Lower leg skin (tissue), 4 donors: Measurements from ENCODE around the gene UBTFL1. TPM values are rescaled to one million over a fixed set of nuclear protein-coding genes. Genes with fewer than 3 reads are reported as not detected.
A peak's percentile ranks its signal among the peaks of the same experiment; 100 is the strongest.

Source experiments
- DNase-seq, 2 donors: peaks; one replicate each; pipeline ENCODE4 v3.0.0-alpha.2; 2019; ENCODE audit warnings: low spot score in 2 of 2
- H3K4me3 ChIP-seq: fragments of 200-600 bp; sonication (generic); 2 replicates; pipeline ENCODE4 v1.5.1; 2017; ENCODE audit warnings: mild to moderate bottlenecking, low read depth; ENCODE audit not compliant: poor library complexity, severe bottlenecking
- POLR2A ChIP-seq, 2 donors: fragments of 450-650 bp; IDR thresholded peaks; one replicate each; pipeline ENCODE4 v1.6.1; 2016 to 2017; ENCODE audit warnings: antibody characterized with exemption in 2 of 2, mild to moderate bottlenecking in 1 of 2, moderate library complexity in 1 of 2
- WGBS, 2 donors: methylation state at CpG; one replicate each; pipeline ENCODE4 v1.1.5; 2018; 5-methylcytosine and 5-hydroxymethylcytosine counted together
- intact Hi-C: fragments of 100-400 bp; cut with DNase I; formaldehyde crosslinking; loops from one replicate; pipeline ENCODE4 v1.15.0; 2023; ENCODE audit warnings: low total_unique reads
- total RNA-seq, 4 donors: library from RNA; depleted of rRNA; stranded (reverse); fragments of >200 nt; gene quantifications; one replicate each; pipeline ENCODE4 v1.1.0, GENCODE V29; 2016
- TF ChIP-seq, protein P1 (sequence below), 3 donors: fragments of 450-650 bp; IDR thresholded peaks; one replicate each; pipeline ENCODE4 v1.5.1; 2016; ENCODE audit warnings: antibody characterized with exemption in 3 of 3, mild to moderate bottlenecking in 3 of 3, moderate library complexity in 2 of 3

UBTFL1 gene
- total RNA-seq, 4 donors from 2014 or later = not detected

DNA sequence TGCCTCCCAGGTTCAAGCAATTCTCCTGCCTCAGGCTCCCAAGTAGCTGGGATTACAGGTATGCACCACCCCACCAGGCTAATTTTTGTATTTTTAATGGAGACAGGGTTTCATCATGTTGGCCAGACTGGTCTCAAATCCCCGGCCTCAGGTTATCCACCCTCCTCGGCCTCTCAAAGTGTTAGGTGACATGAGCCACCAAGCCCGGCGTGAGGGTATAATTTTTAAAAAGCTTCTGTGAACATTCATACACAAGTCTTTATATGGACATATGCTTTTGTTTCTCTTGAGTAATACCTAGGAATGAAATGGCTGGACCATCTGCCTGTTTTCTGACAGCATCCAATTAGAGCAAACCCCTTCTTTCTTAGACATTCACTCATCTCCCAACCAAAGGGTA, 34.4 kb downstream of the UBTFL1 start:
- TF ChIP-seq, protein P1, sequence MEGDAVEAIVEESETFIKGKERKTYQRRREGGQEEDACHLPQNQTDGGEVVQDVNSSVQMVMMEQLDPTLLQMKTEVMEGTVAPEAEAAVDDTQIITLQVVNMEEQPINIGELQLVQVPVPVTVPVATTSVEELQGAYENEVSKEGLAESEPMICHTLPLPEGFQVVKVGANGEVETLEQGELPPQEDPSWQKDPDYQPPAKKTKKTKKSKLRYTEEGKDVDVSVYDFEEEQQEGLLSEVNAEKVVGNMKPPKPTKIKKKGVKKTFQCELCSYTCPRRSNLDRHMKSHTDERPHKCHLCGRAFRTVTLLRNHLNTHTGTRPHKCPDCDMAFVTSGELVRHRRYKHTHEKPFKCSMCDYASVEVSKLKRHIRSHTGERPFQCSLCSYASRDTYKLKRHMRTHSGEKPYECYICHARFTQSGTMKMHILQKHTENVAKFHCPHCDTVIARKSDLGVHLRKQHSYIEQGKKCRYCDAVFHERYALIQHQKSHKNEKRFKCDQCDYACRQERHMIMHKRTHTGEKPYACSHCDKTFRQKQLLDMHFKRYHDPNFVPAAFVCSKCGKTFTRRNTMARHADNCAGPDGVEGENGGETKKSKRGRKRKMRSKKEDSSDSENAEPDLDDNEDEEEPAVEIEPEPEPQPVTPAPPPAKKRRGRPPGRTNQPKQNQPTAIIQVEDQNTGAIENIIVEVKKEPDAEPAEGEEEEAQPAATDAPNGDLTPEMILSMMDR (IDR thresholded peaks at IDR 0.05) = no peak
- no peak for TF ChIP-seq POLR2A (IDR thresholded peaks at IDR 0.05)
- intact Hi-C loops = no loop called here
- no peak for DNase-seq
- 92 to 100% methylated on average over 4 of the region's 4 CpGs for WGBS, 2 donors
- H3K4me3 ChIP-seq = no peak overlapping the region

GRCh38 chr11:90124371-90124770, 38.6 kb downstream of the UBTFL1 start:
- WGBS, 2 donors = 53 to 68% methylated on average over 1 of the region's 1 CpG
- intact Hi-C loops = no loop called here
- DNase-seq = no peak
- no peak overlapping the region for H3K4me3 ChIP-seq
- TF ChIP-seq, protein P1 (IDR thresholded peaks at IDR 0.05) = no peak
- no peak for TF ChIP-seq POLR2A (IDR thresholded peaks at IDR 0.05)

GRCh38 chr11:90124946-90125345, 39.2 kb downstream of the UBTFL1 start:
- no peak overlapping the region for H3K4me3 ChIP-seq
- 63 to 84% methylated on average over 3 of the region's 3 CpGs for WGBS, 2 donors
- TF ChIP-seq, protein P1 (IDR thresholded peaks at IDR 0.05) = no peak
- DNase-seq = no peak
- intact Hi-C loops = no loop called here

GRCh38 chr11:90133560-90134477, 48.1 kb downstream of the UBTFL1 start:
- DNase-seq = no peak
- WGBS, 2 donors = 24 to 28% methylated on average over 11 of the region's 11 CpGs
- peak overlapping the region; percentile 27 for H3K4me3 ChIP-seq
- TF ChIP-seq, protein P1 (IDR thresholded peaks at IDR 0.05) = no peak
- no peak for TF ChIP-seq POLR2A (IDR thresholded peaks at IDR 0.05)
- intact Hi-C loops = no loop called here

GRCh38 chr11:90134478-90135003, 48.8 kb downstream of the UBTFL1 start, which contains the start of gene NAALAD2:
Gene NAALAD2, plus strand, starts transcription at chr11:90134663. Its CDS starts 96 bp downstream, at chr11:90134759.
- intact Hi-C loops = no loop called here
- TF ChIP-seq POLR2A (IDR thresholded peaks at IDR 0.05) = no peak
- TF ChIP-seq, protein P1 (IDR thresholded peaks at IDR 0.05) = no peak
- peak within 1 kb of the TSS; percentile 27 for H3K4me3 ChIP-seq
- WGBS, 2 donors = 0 to 1% methylated on average over 16 to 18 of the region's 25 CpGs
- DNase-seq = peak in 1 of 2 donors; percentile 86
